CD8-positive, alpha-beta memory T cell (primary cell): Measurements from ENCODE around the gene TSR1. TPM values are rescaled to one million over a fixed set of nuclear protein-coding genes. Genes with fewer than 3 reads are reported as not detected.
A peak's percentile ranks its signal among the peaks of the same experiment; 100 is the strongest.

Experiments
- CTCF ChIA-PET: fragments of 350-600 bp; sonication (Branson Sonifier 250); formaldehyde crosslinking; loops from one replicate; lab custom pipeline; 2021; ENCODE audit warnings: antibody characterized with exemption; lab: Charles Lee
- POLR2A ChIA-PET: fragments of 350-600 bp; sonication (Branson Sonifier 250); formaldehyde crosslinking; loops from one replicate; lab custom pipeline; 2021; ENCODE audit warnings: antibody characterized with exemption; lab: Charles Lee
- DNase-seq, 5 donors: peaks; one replicate each; pipeline versions ENCODE4 v3.0.0 to v3.0.0-alpha.2; 2020 to 2022; ENCODE audit warnings: mixed read lengths in 1 of 5
- H3K27ac ChIP-seq: one replicate; pipeline ENCODE4 v1.7.0; 2013; ENCODE audit warnings: low read depth, mild to moderate bottlenecking, low read length, moderate library complexity
- H3K27me3 ChIP-seq: 2 replicates; pipeline ENCODE4 v1.7.0; 2013; ENCODE audit warnings: low read length, mild to moderate bottlenecking; ENCODE audit not compliant: insufficient read depth, poor library complexity, severe bottlenecking
- H3K36me3 ChIP-seq: 2 replicates; pipeline ENCODE4 v1.7.0; 2013; ENCODE audit warnings: mild to moderate bottlenecking, low read length, moderate library complexity; ENCODE audit not compliant: insufficient read depth
- H3K4me1 ChIP-seq: 2 replicates; pipeline ENCODE4 v1.7.0; 2013; ENCODE audit warnings: mild to moderate bottlenecking, low read length, moderate library complexity; ENCODE audit not compliant: insufficient read depth
- H3K4me3 ChIP-seq: 2 replicates; pipeline ENCODE4 v1.7.0; 2013; ENCODE audit warnings: mild to moderate bottlenecking, low read length
- H3K9me3 ChIP-seq: 2 replicates; pipeline ENCODE4 v1.7.0; 2013; ENCODE audit warnings: mild to moderate bottlenecking, low read length
- H3K27ac Mint-ChIP-seq, 8 donors: one replicate each; pipeline ENCODE4 v1.8.0; 2020 to 2021; ENCODE audit warnings: mixed read lengths in 8 of 8, mild to moderate bottlenecking in 6 of 8, inconsistent platforms in 3 of 8, moderate library complexity in 3 of 8
- H3K27me3 Mint-ChIP-seq, 2 donors: one replicate each; pipeline ENCODE4 v1.8.0; 2020 to 2021; ENCODE audit warnings: mixed read lengths in 2 of 2, mild to moderate bottlenecking in 1 of 2, moderate library complexity in 1 of 2
- H3K36me3 Mint-ChIP-seq, 3 donors: one replicate each; pipeline ENCODE4 v1.8.0; 2020 to 2021; ENCODE audit warnings: mixed read lengths in 3 of 3, inconsistent platforms in 1 of 3, mild to moderate bottlenecking in 1 of 3
- H3K4me1 Mint-ChIP-seq, 3 donors: one replicate each; pipeline ENCODE4 v1.8.0; 2020 to 2021; ENCODE audit warnings: mixed read lengths in 3 of 3, inconsistent platforms in 1 of 3, mild to moderate bottlenecking in 1 of 3
- H3K4me3 Mint-ChIP-seq, 7 donors: one replicate each; pipeline ENCODE4 v1.8.0; 2020 to 2021; ENCODE audit warnings: mixed read lengths in 7 of 7, mild to moderate bottlenecking in 6 of 7, moderate library complexity in 4 of 7, inconsistent platforms in 2 of 7
- H3K9me3 Mint-ChIP-seq, 5 donors: one replicate each; pipeline ENCODE4 v1.8.0; 2020 to 2022; ENCODE audit warnings: mixed read lengths in 5 of 5, mild to moderate bottlenecking in 3 of 5, moderate library complexity in 2 of 5, inconsistent platforms in 1 of 5
- polyA plus RNA-seq: library from polyadenylated mRNA; unstranded; fragments of 300-500 nt; fragmentation: Illumina TruSeq; gene quantifications from one replicate; pipeline ENCODE4 v1.2.3, GENCODE V29; 2021
- total RNA-seq, 2 experiments: library from RNA; stranded (reverse); gene quantifications; one replicate each; pipeline ENCODE4 v1.2.3, GENCODE V29; 2021

The TSR1 gene
- total and polyA plus RNA-seq, 3 experiments from 2014 or later, result 22.0 to 99.4 (median 97.7) TPM

- Mint-ChIP-seq H3K27ac (peak overlapping the region in 1 of 8 donors; percentile 33), H3K4me1 (peaks cover 0 to 7% (median 3%) of the 10 kb centered on the region in 3 donors), H3K36me3 (peaks cover 0 to 56% (median 0%) of the 10 kb centered on the region in 3 donors), H3K4me3 (no peak overlapping the region), H3K27me3 (peaks cover 0 to 1% of the 10 kb centered on the region in 2 donors), H3K9me3 (no peaks in the 10 kb centered on the region)
- Histone ChIP-seq H3K27ac (no peak overlapping the region), H3K4me3 (no peak overlapping the region), H3K27me3 (no peaks in the 10 kb centered on the region), H3K36me3 (no peaks in the 10 kb centered on the region), H3K9me3 (no peaks in the 10 kb centered on the region), H3K4me1 (no peaks in the 10 kb centered on the region)
- no peak for DNase-seq
- CTCF ChIA-PET, result interaction anchor here (0.9 to 1.5 kb wide), 3 partner anchors 13 to 92 kb away, joined by 3 to 5 read pairs (median 4); no protein-coding TSS in a partner anchor
- POLR2A ChIA-PET, result interaction anchor here (1.1 kb wide), 1 partner anchor 36 kb away, joined by 3 read pairs; no protein-coding TSS in a partner anchor
Observed at GRCh38 chr17:2379489-2380225, 43.4 kb upstream of the TSR1 start.

GRCh38 chr17:2378905-2379304 lies 42.6 kb upstream of the TSR1 start:
- ChIA-PET POLR2A (no interaction called here), CTCF (interaction anchor here (0.9 to 1.5 kb wide), 3 partner anchors 14 to 91 kb away, joined by 3 to 5 read pairs (median 4); no protein-coding TSS in a partner anchor)
- DNase-seq, result no peak
- peaks cover 0 to 7% (median 3%) of the 10 kb centered on the region in 3 donors for H3K4me1 Mint-ChIP-seq
- H3K36me3 Mint-ChIP-seq, result peaks cover 0 to 58% (median 0%) of the 10 kb centered on the region in 3 donors
- Histone ChIP-seq H3K36me3 (no peaks in the 10 kb centered on the region), H3K4me1 (no peaks in the 10 kb centered on the region), H3K27me3 (no peaks in the 10 kb centered on the region), H3K9me3 (no peaks in the 10 kb centered on the region), H3K4me3 (no peak overlapping the region), H3K27ac (no peak overlapping the region)
- H3K9me3 Mint-ChIP-seq, result no peaks in the 10 kb centered on the region
- H3K27me3 Mint-ChIP-seq, result no peaks in the 10 kb centered on the region
- H3K27ac Mint-ChIP-seq, result peak overlapping the region in 1 of 8 donors; percentile 33
- H3K4me3 Mint-ChIP-seq, result no peak overlapping the region

GRCh38 chr17:2377659-2378058 lies 41.4 kb upstream of the TSR1 start:
- Mint-ChIP-seq H3K9me3 (no peaks in the 10 kb centered on the region), H3K4me1 (peaks cover 0 to 3% (median 3%) of the 10 kb centered on the region in 3 donors), H3K27me3 (no peaks in the 10 kb centered on the region), H3K27ac (peak overlapping the region in 1 of 8 donors; percentile 85), H3K36me3 (peaks cover 0 to 68% (median 0%) of the 10 kb centered on the region in 3 donors), H3K4me3 (no peak overlapping the region)
- Histone ChIP-seq H3K36me3 (no peaks in the 10 kb centered on the region), H3K9me3 (no peaks in the 10 kb centered on the region), H3K4me1 (no peaks in the 10 kb centered on the region), H3K27me3 (no peaks in the 10 kb centered on the region), H3K27ac (no peak overlapping the region), H3K4me3 (no peak overlapping the region)
- POLR2A ChIA-PET, result no interaction called here
- CTCF ChIA-PET, result interaction anchor here (0.8 to 2.7 kb wide), 3 partner anchors 24 to 41 kb away, joined by 3 to 11 read pairs (median 4); no protein-coding TSS in a partner anchor
- DNase-seq, result no peak

GRCh38 chr17:2376107-2376506 lies 39.9 kb upstream of the TSR1 start:
- peak overlapping the region in 1 of 8 donors; percentile 21 for H3K27ac Mint-ChIP-seq
- H3K4me3 ChIP-seq, result no peak overlapping the region
- ChIA-PET POLR2A (no interaction called here), CTCF (interaction anchor here (0.5 to 2.7 kb wide), 2 partner anchors 40 to 553 kb away, joined by 3 to 11 read pairs; no protein-coding TSS in a partner anchor)
- H3K36me3 ChIP-seq, result no peaks in the 10 kb centered on the region
- no peak overlapping the region for H3K4me3 Mint-ChIP-seq
- H3K4me1 ChIP-seq, result no peaks in the 10 kb centered on the region
- no peaks in the 10 kb centered on the region for H3K9me3 Mint-ChIP-seq
- H3K9me3 ChIP-seq, result no peaks in the 10 kb centered on the region
- no peaks in the 10 kb centered on the region for H3K27me3 Mint-ChIP-seq
- no peaks in the 10 kb centered on the region for H3K4me1 Mint-ChIP-seq
- no peak for DNase-seq
- H3K36me3 Mint-ChIP-seq, result peaks cover 0 to 76% (median 0%) of the 10 kb centered on the region in 3 donors
- no peaks in the 10 kb centered on the region for H3K27me3 ChIP-seq
- no peak overlapping the region for H3K27ac ChIP-seq

GRCh38 chr17:2375406-2375805 lies 39.1 kb upstream of the TSR1 start:
- Mint-ChIP-seq H3K4me1 (no peaks in the 10 kb centered on the region), H3K4me3 (no peak overlapping the region), H3K27ac (no peak overlapping the region), H3K9me3 (no peaks in the 10 kb centered on the region), H3K27me3 (no peaks in the 10 kb centered on the region), H3K36me3 (peaks cover 0 to 75% (median 0%) of the 10 kb centered on the region in 3 donors)
- H3K9me3 ChIP-seq, result no peaks in the 10 kb centered on the region
- no peaks in the 10 kb centered on the region for H3K36me3 ChIP-seq
- no peaks in the 10 kb centered on the region for H3K4me1 ChIP-seq
- ChIA-PET CTCF (interaction anchor here (2.7 kb wide), 1 partner anchor 41 kb away, joined by 11 read pairs; no protein-coding TSS in a partner anchor), POLR2A (no interaction called here)
- DNase-seq, result no peak
- H3K27ac ChIP-seq, result no peak overlapping the region
- no peaks in the 10 kb centered on the region for H3K27me3 ChIP-seq
- H3K4me3 ChIP-seq, result no peak overlapping the region

- H3K4me3 ChIP-seq, result no peak overlapping the region
- H3K9me3 ChIP-seq, result no peaks in the 10 kb centered on the region
- peaks cover 0 to 74% (median 0%) of the 10 kb centered on the region in 3 donors for H3K36me3 Mint-ChIP-seq
- H3K27me3 ChIP-seq, result no peaks in the 10 kb centered on the region
- no peaks in the 10 kb centered on the region for H3K27me3 Mint-ChIP-seq
- no peaks in the 10 kb centered on the region for H3K9me3 Mint-ChIP-seq
- no peak overlapping the region for H3K27ac ChIP-seq
- H3K27ac Mint-ChIP-seq, result peak overlapping the region in 3 of 8 donors; percentile 51 to 71 (median 52)
- POLR2A ChIA-PET, result no interaction called here
- no peaks in the 10 kb centered on the region for H3K4me1 Mint-ChIP-seq
- no peak overlapping the region for H3K4me3 Mint-ChIP-seq
- CTCF ChIA-PET, result no interaction called here
- no peak for DNase-seq
- no peaks in the 10 kb centered on the region for H3K36me3 ChIP-seq
- H3K4me1 ChIP-seq, result no peaks in the 10 kb centered on the region
Observed at GRCh38 chr17:2374549-2375285, 38.5 kb upstream of the TSR1 start.

GRCh38 chr17:2373179-2373578 lies 36.9 kb upstream of the TSR1 start:
- no peak for DNase-seq
- Mint-ChIP-seq H3K27ac (no peak overlapping the region), H3K4me1 (no peaks in the 10 kb centered on the region), H3K4me3 (no peak overlapping the region), H3K36me3 (peaks cover 0 to 66% (median 0%) of the 10 kb centered on the region in 3 donors), H3K9me3 (no peaks in the 10 kb centered on the region), H3K27me3 (no peaks in the 10 kb centered on the region)
- Histone ChIP-seq H3K27me3 (no peaks in the 10 kb centered on the region), H3K27ac (no peak overlapping the region), H3K4me3 (no peak overlapping the region), H3K4me1 (no peaks in the 10 kb centered on the region), H3K9me3 (no peaks in the 10 kb centered on the region), H3K36me3 (no peaks in the 10 kb centered on the region)
- POLR2A ChIA-PET, result no interaction called here
- CTCF ChIA-PET, result interaction anchor here (1.0 to 1.3 kb wide), 2 partner anchors 9 to 43 kb away, joined by 4 to 7 read pairs; no protein-coding TSS in a partner anchor
